HCT116 (cell line): Measurements from ENCODE around the gene PCTP.

Experiments used
- CEBPB ChIP-seq: IDR thresholded peaks from 2 replicates; pipeline ENCODE4 v1.6.1; 2012; ENCODE audit warnings: low read depth
- CTCF ChIP-seq, 3 experiments: fragments of 200-600 bp in 1 of 3; sonication (generic) in 1 of 3; IDR thresholded peaks in 2 of 3; conservative IDR thresholded peaks in 1 of 3; 2 replicates each; pipeline ENCODE4 v1.5.1; 2012 to 2017; ENCODE audit warnings: low read depth in 2 of 3, low read length in 2 of 3, antibody characterized with exemption in 1 of 3, borderline replicate concordance in 1 of 3, control low read depth in 1 of 3, mild to moderate bottlenecking in 1 of 3, mixed read lengths in 1 of 3, mixed run types in 1 of 3, moderate library complexity in 1 of 3; ENCODE audit not compliant: insufficient read depth in 1 of 3
- EZH2 ChIP-seq: fragments of 200-600 bp; sonication (generic); IDR thresholded peaks from 2 replicates; pipeline ENCODE4 v1.6.1; 2017; ENCODE audit warnings: antibody characterized with exemption, mixed run types
- MAX ChIP-seq: IDR thresholded peaks from 2 replicates; pipeline ENCODE4 v1.6.1; 2012
- POLR2A ChIP-seq: IDR thresholded peaks from 2 replicates; pipeline ENCODE4 v1.7.0; 2011; ENCODE audit warnings: borderline replicate concordance; ENCODE audit not compliant: insufficient read depth, insufficient read length; ENCODE audit errors: extremely low read depth
- SIN3A ChIP-seq: IDR thresholded peaks from 2 replicates; pipeline ENCODE4 v1.6.1; 2012; ENCODE audit warnings: low read depth

GRCh38 chr17:55717432-55717831 is 33.4 kb upstream of the PCTP start:
- TF ChIP-seq MAX: no peak
- no peak for TF ChIP-seq EZH2
- no peak for TF ChIP-seq CEBPB
- no peak for TF ChIP-seq SIN3A
- TF ChIP-seq CTCF (IDR thresholded peaks at IDR 0.05 in 2 of 3, conservative IDR thresholded peaks at IDR 0.05 in 1 of 3; ENCODE audit: borderline replicate concordance in 1 of 3, insufficient read depth in 1 of 3, low read depth in 2 of 3, low read length in 2 of 3): no peak
- no peak for TF ChIP-seq POLR2A
